ENCODE data around the gene NEK4. TPM values are rescaled to one million over a fixed set of nuclear protein-coding genes. Genes with fewer than 3 reads are reported as not detected.

NEK4 gene
- total and polyA plus RNA-seq, 9 donors = 8.4 to 14.9 (median 10.5) TPM

- WGBS (ENCODE audit: insufficient coverage) = 71% methylated on average over 1 of the region's 1 CpG
- no peaks in the 10 kb centered on the region for H3K4me1 ChIP-seq (ENCODE audit: control insufficient read depth, insufficient read depth, low read length)
- H3K36me3 ChIP-seq (ENCODE audit: control insufficient read depth, insufficient read depth, low read length) = peaks cover 49% of the 10 kb centered on the region
- DNase-seq = no peak
- H3K4me3 ChIP-seq (ENCODE audit: low read length) = no peak overlapping the region
- H3K27me3 ChIP-seq (ENCODE audit: control insufficient read depth, insufficient read depth, low read length) = no peaks in the 10 kb centered on the region
- H3K9me3 ChIP-seq (replicated peaks; ENCODE audit: control insufficient read depth, low read depth, low read length) = no peaks in the 10 kb centered on the region
- no peak overlapping the region for H3K27ac ChIP-seq (ENCODE audit: low read length)
These were observed 99.1 kb downstream of the NEK4 start for GRCh38 chr3:52671676-52672075.

- Histone ChIP-seq H3K36me3 (ENCODE audit: control insufficient read depth, insufficient read depth, low read length) (peaks cover 49% of the 10 kb centered on the region), H3K27me3 (ENCODE audit: control insufficient read depth, insufficient read depth, low read length) (no peaks in the 10 kb centered on the region), H3K4me3 (ENCODE audit: low read length) (no peak overlapping the region), H3K27ac (ENCODE audit: low read length) (no peak overlapping the region), H3K4me1 (ENCODE audit: control insufficient read depth, insufficient read depth, low read length) (no peaks in the 10 kb centered on the region), H3K9me3 (replicated peaks; ENCODE audit: control insufficient read depth, low read depth, low read length) (no peaks in the 10 kb centered on the region)
- DNase-seq = peak; percentile 32
- WGBS (ENCODE audit: insufficient coverage) = 94% methylated on average over 2 of the region's 9 CpGs
These were observed 99.9 kb downstream of the NEK4 start for GRCh38 chr3:52670621-52671521.

GRCh38 chr3:52663098-52663497 lies 107.6 kb downstream of the NEK4 start:
- no peak overlapping the region for H3K4me3 ChIP-seq (ENCODE audit: low read length)
- WGBS (ENCODE audit: insufficient coverage) = no CpG with 5 or more reads among the region's 3 CpGs

DNA sequence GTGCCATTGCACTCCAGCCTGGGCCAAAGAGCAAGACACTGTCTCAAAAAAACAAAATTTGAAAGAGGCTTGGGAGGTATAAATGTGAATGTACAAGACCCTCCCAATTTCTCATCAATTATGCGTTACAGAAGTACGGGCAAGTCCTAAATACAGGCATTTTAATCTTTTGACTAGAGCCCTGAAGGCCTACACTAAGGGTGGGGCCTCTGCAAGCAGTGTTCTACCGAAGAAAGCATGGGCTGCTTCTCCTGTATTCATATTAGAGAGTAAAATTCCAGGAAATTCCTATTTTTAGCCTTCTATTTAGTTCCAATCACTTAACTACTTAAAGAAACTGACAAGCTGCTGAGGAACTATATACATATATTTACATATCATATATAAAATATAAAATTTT lies 110.7 kb downstream of the NEK4 start:
- Histone ChIP-seq H3K4me3 (ENCODE audit: low read length) (no peak overlapping the region), H3K36me3 (ENCODE audit: control insufficient read depth, insufficient read depth, low read length) (peaks cover 57% of the 10 kb centered on the region), H3K4me1 (ENCODE audit: control insufficient read depth, insufficient read depth, low read length) (no peaks in the 10 kb centered on the region), H3K9me3 (replicated peaks; ENCODE audit: control insufficient read depth, low read depth, low read length) (no peaks in the 10 kb centered on the region), H3K27me3 (ENCODE audit: control insufficient read depth, insufficient read depth, low read length) (no peaks in the 10 kb centered on the region), H3K27ac (ENCODE audit: low read length) (no peak overlapping the region)
- no CpG with 5 or more reads among the region's 3 CpGs for WGBS (ENCODE audit: insufficient coverage)
- no peak for DNase-seq

More at GRCh38 chr3:52663098-52663497, 107.6 kb downstream of the NEK4 start:
- Histone ChIP-seq H3K9me3 (replicated peaks; ENCODE audit: control insufficient read depth, low read depth, low read length) (no peaks in the 10 kb centered on the region), H3K36me3 (ENCODE audit: control insufficient read depth, insufficient read depth, low read length) (peaks cover 55% of the 10 kb centered on the region), H3K4me1 (ENCODE audit: control insufficient read depth, insufficient read depth, low read length) (no peaks in the 10 kb centered on the region), H3K27me3 (ENCODE audit: control insufficient read depth, insufficient read depth, low read length) (no peaks in the 10 kb centered on the region), H3K27ac (ENCODE audit: low read length) (no peak overlapping the region)
- DNase-seq = no peak

Other genes starting within 250 kb of the NEK4 start
- 52.0 TPM for gene NT5DC2, start 237.1 kb downstream of the NEK4 start, total RNA-seq
- 100 to 1,000 TPM in 5 of 8 donors, 10 to 100 TPM in 3; 77.8 to 134 (median 103) TPM for gene NT5DC2, start 237.1 kb downstream of the NEK4 start, polyA plus RNA-seq (ENCODE audit: insufficient read depth in 1 of 8, insufficient read length in 8 of 8, low replicate concordance in 1 of 8)
- gene UQCC5, start 234.3 kb downstream of the NEK4 start, total RNA-seq = 15.7 TPM
- 10 to 100 TPM; 10.3 to 14.5 (median 11.9) TPM for gene UQCC5, start 234.3 kb downstream of the NEK4 start, polyA plus RNA-seq (ENCODE audit: insufficient read depth in 1 of 8, insufficient read length in 8 of 8, low replicate concordance in 1 of 8)
- gene PBRM1, start 85.0 kb downstream of the NEK4 start, total RNA-seq = 53.1 TPM
- gene PBRM1, start 85.0 kb downstream of the NEK4 start, polyA plus RNA-seq (ENCODE audit: insufficient read depth in 1 of 8, insufficient read length in 8 of 8, low replicate concordance in 1 of 8) = 10 to 100 TPM; 26.1 to 52.8 (median 45.8) TPM
- 88.7 TPM for gene GNL3, start 84.9 kb downstream of the NEK4 start, total RNA-seq
- gene GNL3, start 84.9 kb downstream of the NEK4 start, polyA plus RNA-seq (ENCODE audit: insufficient read depth in 1 of 8, insufficient read length in 8 of 8, low replicate concordance in 1 of 8) = 100 to 1,000 TPM in 1 of 8 donors, 10 to 100 TPM in 7; 72.8 to 103 (median 86.7) TPM
- 87.7 TPM for gene GLT8D1, start 65.1 kb downstream of the NEK4 start, total RNA-seq
- 100 to 1,000 TPM in 1 of 8 donors, 10 to 100 TPM in 7; 63.7 to 101 (median 79.0) TPM for gene GLT8D1, start 65.1 kb downstream of the NEK4 start, polyA plus RNA-seq (ENCODE audit: insufficient read depth in 1 of 8, insufficient read length in 8 of 8, low replicate concordance in 1 of 8)
- gene SPCS1, start 64.8 kb downstream of the NEK4 start, total RNA-seq = 45.4 TPM
- gene SPCS1, start 64.8 kb downstream of the NEK4 start, polyA plus RNA-seq (ENCODE audit: insufficient read depth in 1 of 8, insufficient read length in 8 of 8, low replicate concordance in 1 of 8) = 10 to 100 TPM; 84.4 to 97.1 (median 87.3) TPM
- 0.22 TPM for gene ITIH1, start 6.7 kb upstream of the NEK4 start, total RNA-seq
- 1 to 10 TPM in 2 of 8 donors, not detected in 6; 1.5 to 3.3 TPM for gene ITIH1, start 6.7 kb upstream of the NEK4 start, polyA plus RNA-seq (ENCODE audit: insufficient read depth in 1 of 8, insufficient read length in 8 of 8, low replicate concordance in 1 of 8)
- gene ITIH3, start 23.9 kb upstream of the NEK4 start, total RNA-seq = 0.84 TPM
- 1 to 10 TPM in 6 of 8 donors, under 1 TPM in 2; 0.35 to 2.9 (median 1.4) TPM for gene ITIH3, start 23.9 kb upstream of the NEK4 start, polyA plus RNA-seq (ENCODE audit: insufficient read depth in 1 of 8, insufficient read length in 8 of 8, low replicate concordance in 1 of 8)
- 17.7 TPM for gene ITIH4, start 59.7 kb upstream of the NEK4 start, total RNA-seq
- gene ITIH4, start 59.7 kb upstream of the NEK4 start, polyA plus RNA-seq (ENCODE audit: insufficient read depth in 1 of 8, insufficient read length in 8 of 8, low replicate concordance in 1 of 8) = 10 to 100 TPM in 7 of 8 donors, 1 to 10 TPM in 1; 7.9 to 37.5 (median 22.3) TPM
- 165 TPM for gene MUSTN1, start 64.1 kb upstream of the NEK4 start, total RNA-seq
- 100 to 1,000 TPM in 6 of 8 donors, 10 to 100 TPM in 2; 93.5 to 168 (median 116) TPM for gene MUSTN1, start 64.1 kb upstream of the NEK4 start, polyA plus RNA-seq (ENCODE audit: insufficient read depth in 1 of 8, insufficient read length in 8 of 8, low replicate concordance in 1 of 8)
- 6.0 TPM for gene STIMATE, start 126.6 kb upstream of the NEK4 start, total RNA-seq
- gene STIMATE, start 126.6 kb upstream of the NEK4 start, polyA plus RNA-seq (ENCODE audit: insufficient read depth in 1 of 8, insufficient read length in 8 of 8, low replicate concordance in 1 of 8) = 1 to 10 TPM; 6.4 to 10.0 (median 8.0) TPM